Stimulated activated CD4-positive, alpha-beta T cell treated with anti-CD3 and anti-CD28 coated beads, Interleukin-15, amount 100 ng/mL, for 48 hours (primary cell): ENCODE results near the gene CRHBP.
"Not testable (repeated sequence)": the region's sequence is repeated elsewhere in the genome, so short reads cannot be mapped to it uniquely, and the experiment has no call there.

Source experiments
- DNase-seq, 2 donors: peaks; one replicate each; pipeline ENCODE4 v3.0.0-alpha.2; 2020; ENCODE audit warnings: low read depth in 2 of 2

CRHBP gene, protein sequence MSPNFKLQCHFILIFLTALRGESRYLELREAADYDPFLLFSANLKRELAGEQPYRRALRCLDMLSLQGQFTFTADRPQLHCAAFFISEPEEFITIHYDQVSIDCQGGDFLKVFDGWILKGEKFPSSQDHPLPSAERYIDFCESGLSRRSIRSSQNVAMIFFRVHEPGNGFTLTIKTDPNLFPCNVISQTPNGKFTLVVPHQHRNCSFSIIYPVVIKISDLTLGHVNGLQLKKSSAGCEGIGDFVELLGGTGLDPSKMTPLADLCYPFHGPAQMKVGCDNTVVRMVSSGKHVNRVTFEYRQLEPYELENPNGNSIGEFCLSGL

DNA sequence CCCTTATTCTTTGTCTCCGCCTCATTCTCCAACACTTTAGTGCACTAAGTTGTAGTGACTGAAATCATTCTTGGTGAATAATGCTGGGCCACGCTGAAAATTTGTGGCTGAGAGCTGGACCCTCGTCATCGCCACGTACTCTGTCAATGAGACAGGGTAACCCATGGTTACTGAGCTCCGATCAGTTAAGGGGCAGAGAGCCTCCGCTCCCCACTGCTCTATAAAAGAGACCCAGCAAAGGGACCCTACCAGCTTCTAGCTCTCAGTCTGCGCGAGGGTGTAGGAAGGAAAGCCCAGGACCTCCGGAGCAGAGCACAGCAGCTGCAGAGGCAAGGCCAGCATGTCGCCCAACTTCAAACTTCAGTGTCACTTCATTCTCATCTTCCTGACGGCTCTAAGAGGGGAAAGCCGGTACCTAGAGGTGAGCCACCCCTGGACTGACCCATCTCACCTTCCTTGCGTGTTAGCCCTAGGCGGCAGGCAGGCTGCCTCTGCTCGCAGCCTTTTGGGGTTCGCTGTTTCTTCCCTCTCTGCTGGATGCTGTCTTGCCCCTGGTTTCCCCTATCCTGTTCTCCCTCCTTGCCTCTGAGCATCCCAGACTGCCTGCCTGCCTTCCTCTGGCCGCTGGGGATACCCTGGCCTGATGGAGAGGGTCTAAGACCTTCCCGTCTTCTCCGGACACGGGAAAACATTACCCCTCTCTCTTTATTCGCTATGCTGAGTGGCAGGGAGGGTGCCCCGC, at the start of gene CRHBP:
TSS of gene CRHBP (plus strand) at position 251 of the 742 bp plus-strand sequence. CDS start at position 341, 90 bp downstream.
- DNase-seq, result no peak

DNA sequence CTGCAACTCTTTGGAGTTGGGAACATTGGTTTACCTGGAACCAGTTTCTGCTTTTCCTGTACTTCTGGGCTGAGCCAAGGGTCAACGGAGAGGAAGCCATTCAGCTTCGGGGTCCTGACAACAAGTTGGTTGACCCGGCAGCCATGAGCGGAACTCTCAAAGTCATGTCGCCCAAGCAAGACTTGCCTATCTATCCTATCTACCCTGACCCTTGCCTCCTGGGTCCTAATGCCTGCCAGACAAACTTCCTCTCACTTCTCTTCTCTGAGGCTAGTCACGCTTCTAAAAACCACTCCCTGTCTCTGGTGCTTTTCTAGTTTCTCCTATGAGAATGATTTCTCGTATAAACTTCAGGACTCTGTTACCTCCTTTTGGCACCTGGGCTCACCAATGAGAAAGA, 44.7 kb upstream of the CRHBP start:
- no peak for DNase-seq

DNA sequence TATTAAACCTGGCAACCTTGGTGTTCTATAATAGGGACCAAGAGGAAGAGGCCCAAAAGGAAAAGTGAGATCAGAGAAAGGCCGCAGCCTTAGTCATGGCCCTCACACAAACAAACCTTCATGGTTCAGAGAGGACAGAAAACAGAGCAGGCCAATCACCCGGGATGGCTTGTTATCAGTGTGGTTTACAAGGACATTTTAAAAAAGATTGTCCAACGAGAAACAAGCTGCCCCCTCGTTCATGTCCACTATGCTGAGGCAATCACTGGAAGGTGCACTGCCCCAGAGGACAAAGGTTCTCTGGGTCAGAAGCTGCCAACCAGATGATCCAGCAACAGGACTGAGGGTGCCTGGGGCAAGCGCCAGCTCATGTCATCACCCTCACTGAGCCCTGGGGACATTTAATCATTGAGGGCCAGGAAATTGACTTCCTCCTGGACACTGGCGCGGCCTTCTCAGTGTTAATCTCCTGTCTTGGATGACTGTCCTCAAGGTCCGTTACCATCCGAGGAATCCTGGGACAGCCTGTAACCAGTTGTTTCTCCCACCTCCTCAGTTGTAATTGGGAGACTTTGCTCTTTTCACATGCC, 42.4 kb upstream of the CRHBP start:
- not testable (repeated sequence) for DNase-seq

DNA sequence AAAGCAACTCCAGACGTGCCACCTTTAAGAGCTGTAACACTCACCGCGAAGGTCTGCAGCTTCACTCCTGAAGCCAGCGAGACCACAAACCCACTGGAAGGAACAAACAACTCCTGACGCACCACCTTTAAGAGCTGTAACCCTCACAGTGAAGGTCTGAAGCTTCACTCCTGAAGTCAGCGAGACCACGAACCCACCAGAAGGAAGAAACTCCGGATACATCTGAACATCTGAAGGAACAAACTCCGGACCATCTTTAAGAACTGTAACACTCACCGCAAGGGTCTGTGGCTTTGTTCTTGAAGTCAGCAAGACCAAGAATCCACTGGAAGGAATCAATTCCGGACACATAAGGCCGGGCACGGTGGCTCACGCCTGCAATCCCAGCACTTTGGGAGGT, 38.2 kb upstream of the CRHBP start:
- DNase-seq, result not testable (repeated sequence)

DNA sequence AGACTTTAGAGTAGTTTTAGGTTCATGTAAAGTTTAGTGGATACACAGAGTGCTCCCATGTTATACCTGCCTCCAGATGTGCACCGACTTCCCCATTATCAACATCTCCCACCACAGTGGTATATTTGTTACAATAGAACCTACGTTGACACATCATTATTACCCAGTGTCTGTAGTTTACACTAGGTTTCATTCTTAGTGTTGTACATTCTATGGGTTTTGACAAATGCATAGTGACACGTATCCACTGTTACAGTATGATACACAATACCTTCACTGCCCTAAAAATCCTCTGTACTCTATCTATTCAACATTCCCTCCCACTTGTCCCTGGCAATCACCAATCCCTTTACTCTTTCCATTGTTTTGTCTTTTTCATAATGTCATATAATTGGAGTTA, 34.3 kb upstream of the CRHBP start:
- no peak for DNase-seq

DNA sequence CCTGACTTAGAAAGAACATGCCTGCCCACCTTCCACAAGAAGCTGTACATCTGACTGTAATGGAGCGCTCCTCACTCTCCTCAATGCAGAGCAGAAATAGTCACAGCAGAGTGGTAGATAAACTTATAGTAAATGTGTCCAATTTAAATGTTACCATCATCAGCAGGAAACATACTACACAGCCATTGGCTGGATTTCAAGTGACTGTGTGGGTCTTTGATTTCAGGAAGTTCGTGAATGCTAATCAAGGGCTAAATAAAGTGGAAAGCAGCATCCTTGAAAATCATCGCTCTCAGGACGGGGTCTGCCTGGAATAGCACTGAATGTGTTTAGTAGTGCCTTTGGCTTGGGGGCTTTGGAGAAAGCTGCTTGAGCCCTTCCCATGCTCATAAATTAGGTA, 32.4 kb upstream of the CRHBP start:
- no peak for DNase-seq

DNA sequence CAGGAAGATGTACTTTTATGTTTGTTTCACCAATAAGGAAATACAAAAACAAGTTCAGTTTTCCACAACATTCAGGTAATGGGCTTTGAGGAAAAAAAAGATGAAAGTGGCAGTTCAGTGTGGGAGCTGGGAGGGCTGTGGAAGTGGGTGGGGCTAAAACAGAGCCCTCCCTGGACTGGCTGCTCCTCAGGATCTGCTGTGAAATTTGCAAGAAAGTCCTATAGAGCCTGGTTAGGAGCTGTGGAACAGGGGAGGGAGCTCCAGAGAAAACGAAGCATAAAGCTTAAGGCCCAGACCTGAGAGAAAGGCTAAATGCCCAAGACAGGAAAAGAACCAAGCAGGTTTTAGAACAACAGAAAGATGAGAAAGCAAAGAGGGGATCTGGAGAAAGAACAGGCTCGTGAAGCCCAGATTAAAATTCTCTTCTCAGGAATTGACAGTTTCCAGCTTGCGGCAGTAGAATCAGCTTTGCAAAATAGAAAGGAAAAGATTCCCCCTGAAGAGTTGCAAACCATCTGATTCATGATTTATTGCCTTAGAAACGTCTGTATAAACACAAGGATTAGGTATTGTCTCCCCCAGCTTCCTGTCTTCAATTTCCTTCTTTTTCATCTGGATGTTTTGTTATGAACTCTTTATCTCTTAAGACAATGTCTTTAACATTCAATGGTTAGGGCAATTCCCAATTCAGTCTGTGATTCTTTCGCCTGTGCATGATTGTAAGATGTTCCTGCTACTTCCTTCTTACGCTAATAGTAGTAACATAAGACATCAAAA, 26.3 kb upstream of the CRHBP start:
- DNase-seq, result no peak

DNA sequence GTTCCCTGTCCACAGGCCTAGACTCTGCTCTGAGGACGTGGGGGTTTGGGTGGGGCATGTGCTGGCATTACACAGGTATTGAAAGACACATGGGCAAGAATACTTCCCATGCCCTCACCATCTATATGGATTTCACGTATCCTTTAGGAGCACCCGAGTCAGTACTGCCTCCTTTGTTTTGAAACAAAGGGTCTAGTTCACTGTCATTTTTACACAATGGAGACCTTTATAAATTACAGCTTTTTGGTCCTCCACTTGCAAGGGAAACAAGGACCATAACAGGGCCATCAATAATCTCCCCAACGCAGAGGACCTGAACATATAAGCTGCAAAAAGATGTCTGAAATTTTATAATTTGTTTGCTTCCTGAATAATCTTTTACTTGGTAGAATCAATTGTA, 24.9 kb upstream of the CRHBP start:
- DNase-seq, result no peak

DNA sequence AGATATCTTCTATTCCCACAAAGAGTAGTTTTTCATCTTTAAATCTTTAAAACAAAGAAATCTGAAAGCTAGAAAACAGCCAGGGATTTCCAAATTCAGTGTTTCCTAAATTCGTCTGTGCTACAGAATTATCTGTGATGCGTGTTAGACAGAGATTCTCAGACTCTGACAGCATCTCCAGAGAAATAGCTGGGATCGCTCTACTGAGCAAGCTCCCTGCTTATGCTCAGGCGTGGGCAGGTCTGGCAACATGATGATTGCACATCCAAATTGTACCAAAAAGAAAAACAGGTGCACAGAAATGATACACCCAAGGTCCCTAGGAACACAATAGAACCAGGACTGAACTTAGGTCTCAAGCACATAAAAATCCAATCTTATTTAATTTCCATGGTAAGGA, 22.8 kb upstream of the CRHBP start:
- no peak for DNase-seq

DNA sequence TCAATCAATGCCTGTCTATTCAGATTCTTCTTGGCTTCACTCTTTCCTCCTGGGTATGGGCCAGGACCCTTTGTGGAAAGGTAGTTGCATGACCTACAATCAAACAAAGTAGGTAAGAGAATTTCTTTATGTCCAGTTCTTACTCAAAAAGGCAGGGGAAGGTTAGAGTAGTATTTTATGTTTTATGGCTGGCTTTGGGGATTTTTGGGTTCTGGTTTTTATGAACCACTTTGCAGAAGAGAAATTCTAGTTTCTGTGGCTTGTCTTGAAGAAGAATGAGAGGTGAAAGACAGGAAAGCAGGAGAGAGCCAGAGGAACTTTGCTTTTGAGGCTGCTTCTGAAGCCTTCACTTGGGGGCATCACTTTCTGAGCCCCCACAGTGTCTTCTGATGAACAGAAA, 14.7 kb upstream of the CRHBP start:
- no peak for DNase-seq

DNA sequence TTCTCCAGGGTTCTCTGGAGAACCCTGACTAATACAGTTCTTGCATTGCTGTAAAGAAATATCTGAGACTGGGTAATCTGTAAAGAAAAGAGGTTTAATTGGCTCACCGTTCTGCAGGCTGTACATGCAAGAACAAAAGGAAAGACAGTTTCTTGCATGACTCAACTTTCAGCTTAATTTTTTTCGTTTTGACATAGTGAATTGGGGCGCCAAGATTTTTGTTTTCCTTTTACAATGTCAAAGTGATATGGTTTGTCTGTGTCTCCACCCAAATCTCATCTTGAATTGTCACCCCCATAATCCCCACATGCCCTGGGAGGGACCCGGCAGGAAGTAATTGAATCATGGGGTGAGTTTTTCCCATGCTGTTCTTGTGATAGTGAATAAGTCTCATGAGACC, 11.8 kb upstream of the CRHBP start:
- DNase-seq, result no peak

DNA sequence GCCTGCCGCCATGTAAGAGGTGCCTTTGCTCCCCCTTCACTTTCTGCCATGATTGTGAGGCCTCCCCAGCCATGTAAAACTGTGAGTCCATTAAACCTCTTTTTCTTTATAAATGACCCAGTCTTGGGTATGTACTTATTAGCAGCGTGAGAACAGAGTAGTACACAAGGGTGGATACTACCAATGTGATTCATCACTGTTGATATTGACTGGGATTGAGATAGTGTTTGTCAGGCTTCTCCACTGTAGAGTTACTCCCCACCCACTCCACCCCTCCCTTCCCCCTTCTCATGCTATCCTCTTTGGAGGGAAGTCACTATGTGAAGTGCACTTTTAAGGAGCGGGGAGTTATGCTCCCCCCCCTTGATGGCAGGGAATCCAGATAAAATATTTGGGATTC, 11.4 kb upstream of the CRHBP start:
- no peak for DNase-seq

DNA sequence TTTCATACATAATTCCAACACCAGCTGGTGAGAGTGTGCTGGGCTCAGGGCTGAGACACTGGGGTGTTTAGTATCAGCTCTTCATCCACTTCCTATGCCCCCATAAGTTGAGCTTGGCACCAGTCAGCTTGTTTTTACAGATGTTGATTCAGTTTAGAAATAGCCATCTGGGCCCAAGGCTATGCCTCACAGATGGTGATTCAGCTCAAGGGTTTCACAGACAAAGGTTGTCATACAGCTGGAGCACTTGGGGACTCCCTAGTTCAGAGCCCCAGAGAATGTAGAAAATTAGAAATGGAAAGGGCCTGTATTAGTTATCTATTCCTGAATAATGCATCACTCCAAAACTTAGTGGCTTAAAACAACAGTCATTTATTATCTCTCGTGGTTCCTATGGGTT, 10.3 kb upstream of the CRHBP start:
- no peak for DNase-seq

DNA sequence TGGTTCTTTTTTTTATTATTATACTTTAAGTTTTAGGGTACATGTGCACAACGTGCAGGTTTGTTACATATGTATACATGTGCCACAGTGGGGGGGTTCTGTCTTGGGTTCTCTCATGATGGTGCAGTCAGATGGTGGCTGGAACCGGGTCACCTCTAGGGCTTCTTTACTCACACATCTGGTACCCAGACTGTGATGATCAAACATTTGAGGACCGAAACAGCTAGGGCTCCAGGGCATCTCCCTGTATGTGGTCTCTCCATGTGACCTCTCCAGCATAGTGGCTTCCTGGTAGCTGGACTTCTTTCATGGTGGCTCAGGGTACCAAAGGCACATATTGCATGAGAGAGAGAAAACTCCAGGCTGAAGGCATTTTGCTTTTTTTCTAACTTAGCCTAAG, 9.8 kb upstream of the CRHBP start:
- no peak for DNase-seq

DNA sequence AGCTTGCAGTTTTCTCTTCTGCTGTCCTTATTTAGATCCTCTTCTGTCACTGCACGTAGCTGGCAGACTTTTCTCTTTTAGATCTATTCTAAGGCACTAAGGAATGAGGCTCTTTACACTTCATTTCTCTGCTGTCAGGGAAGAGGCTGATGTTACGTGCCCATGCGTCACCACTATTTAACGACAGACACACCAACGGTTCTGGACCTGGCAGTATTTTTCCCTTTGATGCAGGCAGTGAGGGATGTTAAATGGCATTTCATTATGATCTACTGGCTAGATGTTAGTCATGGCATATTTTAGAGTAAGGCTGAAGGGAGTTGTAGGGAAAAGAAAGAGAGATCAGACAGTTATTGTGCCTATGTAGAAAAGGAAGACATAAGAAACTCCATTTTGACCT, 8.2 kb upstream of the CRHBP start:
- no peak for DNase-seq

DNA sequence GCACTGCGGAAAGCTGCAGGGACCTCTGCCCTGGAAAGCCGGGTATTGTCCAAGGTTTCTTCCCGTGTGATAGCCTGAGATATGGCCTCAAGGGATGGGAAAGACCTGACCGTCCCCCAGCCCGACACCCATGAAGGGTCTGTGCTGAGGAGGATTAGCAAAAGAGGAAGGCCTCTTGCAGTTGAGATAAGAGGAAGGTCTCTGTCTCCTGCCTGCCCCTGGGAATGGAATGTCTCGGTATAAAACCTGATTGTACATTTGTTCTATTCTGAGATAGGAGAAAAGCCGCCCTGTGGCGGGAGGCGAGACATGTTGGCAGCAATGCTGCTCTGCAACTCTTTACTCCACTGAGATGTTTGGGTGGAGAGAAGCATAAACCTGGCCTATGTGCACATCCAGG, 7.6 kb upstream of the CRHBP start:
- DNase-seq, result not testable (repeated sequence)

DNA sequence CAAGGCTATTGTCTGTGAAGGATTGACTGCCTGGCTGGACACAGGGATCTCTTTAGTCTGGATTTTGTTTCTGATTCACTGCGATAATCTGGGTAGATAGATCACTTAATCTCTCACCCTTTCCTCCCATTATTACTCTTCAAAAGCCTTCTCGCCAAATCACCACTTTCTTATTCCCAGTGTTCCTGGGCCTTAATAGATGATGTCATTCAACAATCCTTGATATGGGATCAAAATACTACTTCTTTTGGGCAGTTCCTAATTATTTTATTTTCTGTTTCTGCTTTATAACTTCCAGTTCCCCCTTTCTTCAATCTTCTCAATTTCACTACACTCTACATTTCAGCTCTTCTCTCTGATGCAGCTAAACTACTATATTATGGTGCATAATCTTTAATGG, 6.8 kb upstream of the CRHBP start:
- DNase-seq, result no peak

DNA sequence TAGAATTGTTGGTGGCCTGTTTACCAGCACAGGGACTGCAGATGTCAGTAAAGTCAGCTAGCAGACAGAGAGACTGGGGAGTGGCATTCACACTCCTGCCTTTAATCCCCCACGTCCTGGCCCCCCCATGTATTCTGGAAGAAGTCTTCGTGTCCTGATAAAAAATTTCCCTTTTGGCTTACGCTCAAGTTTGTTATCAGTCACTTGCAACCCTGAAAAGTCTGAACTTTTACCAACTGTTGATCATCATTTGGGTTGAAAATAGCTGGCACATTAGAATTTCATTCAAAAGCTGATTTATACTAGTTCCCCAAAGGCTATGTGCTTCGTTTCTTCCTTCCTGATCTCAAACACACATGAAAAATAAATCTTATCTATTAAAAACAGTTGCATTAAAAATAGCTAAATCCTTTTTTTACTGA, 5.8 kb upstream of the CRHBP start:
- no peak for DNase-seq

DNA sequence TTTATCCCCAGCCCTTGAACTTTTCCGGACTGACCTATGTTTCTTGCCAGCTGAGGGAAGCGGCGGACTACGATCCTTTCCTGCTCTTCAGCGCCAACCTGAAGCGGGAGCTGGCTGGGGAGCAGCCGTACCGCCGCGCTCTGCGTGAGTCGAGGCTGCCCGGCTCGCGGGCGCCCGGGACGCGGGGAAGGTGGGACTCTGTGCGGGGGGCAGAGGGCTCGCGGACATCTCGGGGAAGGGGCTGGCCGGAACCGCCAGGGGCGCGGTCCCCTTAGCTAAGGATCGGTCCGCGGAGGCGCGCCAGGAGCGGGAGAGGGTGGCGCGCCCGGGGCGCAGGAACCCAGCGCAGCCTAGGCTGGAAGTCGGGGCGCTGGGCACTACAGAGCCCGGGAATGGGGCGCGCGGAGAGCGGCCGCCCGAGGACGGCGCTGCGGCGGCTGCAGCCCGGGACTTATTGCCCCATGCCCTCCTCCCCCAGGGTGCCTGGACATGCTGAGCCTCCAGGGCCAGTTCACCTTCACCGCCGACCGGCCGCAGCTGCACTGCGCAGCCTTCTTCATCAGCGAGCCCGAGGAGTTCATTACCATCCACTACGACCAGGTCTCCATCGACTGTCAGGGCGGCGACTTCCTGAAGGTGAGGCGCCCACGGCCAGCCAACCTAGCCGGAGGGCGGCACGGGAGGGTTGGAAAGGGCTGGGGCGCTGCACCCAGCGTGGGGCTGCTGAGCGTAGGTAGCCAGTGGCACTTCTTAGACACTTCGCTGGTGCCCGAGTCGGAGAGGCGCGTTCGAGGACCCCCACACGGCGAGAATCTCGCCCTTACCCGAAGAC, 922 bp downstream of the CRHBP start:
- DNase-seq, result no peak

DNA sequence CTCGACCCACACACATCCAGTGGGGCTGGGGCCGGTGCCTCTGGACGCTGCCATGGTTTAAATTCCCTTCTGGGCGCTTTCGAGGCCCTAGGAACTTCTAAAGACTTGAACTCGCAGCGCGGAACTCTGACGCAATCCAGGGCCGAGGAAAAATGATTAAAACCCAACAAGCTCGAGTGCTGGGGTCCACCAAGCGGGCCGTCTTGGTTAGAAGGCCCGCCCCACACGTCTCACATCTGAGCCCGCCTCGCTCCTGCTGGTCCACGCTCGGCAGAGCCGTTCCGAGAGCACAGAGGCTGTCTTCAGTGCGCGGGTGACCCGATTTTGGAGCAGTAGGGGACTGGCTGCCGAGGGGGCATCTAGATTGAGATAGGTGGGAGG, 1.5 kb downstream of the CRHBP start:
- no peak for DNase-seq

DNA sequence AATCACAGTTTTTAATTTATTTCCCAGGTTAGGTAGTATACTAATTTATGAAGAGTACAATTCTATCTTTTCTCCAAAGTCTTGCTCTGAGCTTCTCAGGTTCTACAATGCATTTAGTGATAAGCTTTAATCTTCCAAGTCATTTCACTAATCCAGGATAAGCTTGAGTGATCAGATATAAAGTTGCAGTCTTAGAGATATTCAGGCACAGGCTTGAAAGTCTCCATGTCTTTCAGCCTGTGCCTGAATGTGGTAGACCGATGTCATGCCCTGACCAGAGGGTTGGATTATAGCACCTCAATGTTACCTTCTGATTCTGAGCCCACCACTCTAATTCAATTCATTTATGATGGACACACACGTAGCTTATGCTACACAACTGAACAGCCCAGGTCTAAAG, 3.2 kb downstream of the CRHBP start:
- DNase-seq, result no peak
